Hepatocyte (in vitro differentiated cells): ENCODE measurements around the gene GATD1.

Experiments
- EZH2 ChIP-seq: fragments of 200-600 bp; sonication (generic); IDR thresholded peaks from 2 replicates; pipeline ENCODE4 v1.6.1; 2016; ENCODE audit warnings: antibody characterized with exemption, mild to moderate bottlenecking, borderline replicate concordance
- EZH2phosphoT487 ChIP-seq: fragments of 200-600 bp; sonication (generic); IDR thresholded peaks from one replicate; pipeline ENCODE4 v1.6.1; 2018; ENCODE audit warnings: antibody characterized with exemption, mild to moderate bottlenecking, low read depth, moderate library complexity; ENCODE audit not compliant: unreplicated experiment, severe bottlenecking
- TF ChIP-seq, protein P1 (sequence below): fragments of 200-600 bp; sonication (generic); IDR thresholded peaks from 2 replicates; pipeline ENCODE4 v1.5.1; 2016; ENCODE audit warnings: antibody characterized with exemption, mild to moderate bottlenecking; ENCODE audit not compliant: poor library complexity

DNA sequence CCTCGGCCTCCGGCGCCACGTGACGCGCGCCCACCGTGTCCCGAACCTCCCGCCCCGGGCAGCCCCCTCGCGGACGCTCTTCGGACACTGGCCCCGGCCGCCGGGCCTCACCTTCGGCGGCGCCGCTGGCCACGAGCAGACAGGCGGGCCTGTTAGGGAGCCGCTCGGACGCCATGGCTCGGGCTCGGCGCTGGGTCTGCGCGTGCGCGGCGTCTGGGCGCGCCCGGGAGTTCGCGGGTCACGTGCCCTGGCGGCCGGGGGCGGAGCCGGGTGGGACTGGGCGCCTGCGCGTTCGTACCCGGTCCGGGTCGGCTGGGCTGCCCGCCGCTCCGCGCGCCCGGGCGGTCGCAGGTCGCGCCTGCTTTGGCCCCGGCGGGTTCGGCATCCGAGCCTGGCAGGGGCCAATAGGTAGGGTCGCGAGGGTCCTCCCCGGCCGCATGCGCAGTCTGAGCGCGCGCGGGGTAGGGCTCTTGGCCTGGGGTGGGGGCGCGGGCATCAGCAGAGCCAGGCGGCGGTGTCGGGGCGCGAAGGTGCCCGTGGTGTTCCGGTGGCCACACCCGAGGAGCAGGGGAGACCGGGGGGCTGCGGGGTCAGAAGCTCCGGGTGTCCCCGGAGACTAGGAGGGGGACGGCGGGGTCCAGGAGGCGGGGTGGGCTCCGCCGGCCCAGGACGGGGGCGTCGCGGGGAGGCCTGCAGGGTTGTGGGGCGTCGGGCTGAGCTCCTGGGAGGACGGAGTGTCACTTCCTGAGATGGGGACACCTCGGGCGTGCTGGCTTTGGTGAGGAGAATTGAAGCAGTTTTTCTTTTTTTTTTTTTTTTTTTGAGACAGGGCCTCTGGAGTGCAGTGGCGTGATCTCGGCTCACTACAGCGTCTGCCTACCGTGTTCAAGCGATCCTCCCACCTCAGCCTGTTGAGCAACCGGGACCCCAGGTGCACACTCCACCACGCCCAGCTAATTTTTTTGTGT lies at the start of gene GATD1:
- TF ChIP-seq, protein P1, sequence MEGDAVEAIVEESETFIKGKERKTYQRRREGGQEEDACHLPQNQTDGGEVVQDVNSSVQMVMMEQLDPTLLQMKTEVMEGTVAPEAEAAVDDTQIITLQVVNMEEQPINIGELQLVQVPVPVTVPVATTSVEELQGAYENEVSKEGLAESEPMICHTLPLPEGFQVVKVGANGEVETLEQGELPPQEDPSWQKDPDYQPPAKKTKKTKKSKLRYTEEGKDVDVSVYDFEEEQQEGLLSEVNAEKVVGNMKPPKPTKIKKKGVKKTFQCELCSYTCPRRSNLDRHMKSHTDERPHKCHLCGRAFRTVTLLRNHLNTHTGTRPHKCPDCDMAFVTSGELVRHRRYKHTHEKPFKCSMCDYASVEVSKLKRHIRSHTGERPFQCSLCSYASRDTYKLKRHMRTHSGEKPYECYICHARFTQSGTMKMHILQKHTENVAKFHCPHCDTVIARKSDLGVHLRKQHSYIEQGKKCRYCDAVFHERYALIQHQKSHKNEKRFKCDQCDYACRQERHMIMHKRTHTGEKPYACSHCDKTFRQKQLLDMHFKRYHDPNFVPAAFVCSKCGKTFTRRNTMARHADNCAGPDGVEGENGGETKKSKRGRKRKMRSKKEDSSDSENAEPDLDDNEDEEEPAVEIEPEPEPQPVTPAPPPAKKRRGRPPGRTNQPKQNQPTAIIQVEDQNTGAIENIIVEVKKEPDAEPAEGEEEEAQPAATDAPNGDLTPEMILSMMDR: no peak
- TF ChIP-seq EZH2 (no peak), EZH2phosphoT487 (no peak)
